NCI-H226 (cell line): Measurements from ENCODE around the gene GBGT1.

Experiments used
- DNase-seq: peaks from one replicate; pipeline ENCODE4 v3.0.0-alpha.2; 2015

Gene GBGT1

GRCh38 chr9:133111808-133112662 lies 51.7 kb downstream of the GBGT1 start:
- DNase-seq: no peak

- DNase-seq: no peak
These were observed 53.6 kb downstream of the GBGT1 start for GRCh38 chr9:133109931-133110650.

GRCh38 chr9:133108794-133109641 lies 54.7 kb downstream of the GBGT1 start:
- DNase-seq: no peak

GRCh38 chr9:133107961-133108793 lies 55.5 kb downstream of the GBGT1 start:
- no peak for DNase-seq

- DNase-seq: no peak
These were observed 56.4 kb downstream of the GBGT1 start for GRCh38 chr9:133107245-133107722.

- no peak for DNase-seq
These were observed 57.0 kb downstream of the GBGT1 start for GRCh38 chr9:133106511-133107244.

GRCh38 chr9:133105461-133105770 lies 58.3 kb downstream of the GBGT1 start:
- no peak for DNase-seq

GRCh38 chr9:133104718-133105460 lies 58.8 kb downstream of the GBGT1 start:
- no peak for DNase-seq

- DNase-seq: no peak
These were observed 59.7 kb downstream of the GBGT1 start for GRCh38 chr9:133103987-133104505.

GRCh38 chr9:133103183-133103986 lies 60.3 kb downstream of the GBGT1 start:
- no peak for DNase-seq
